GM23338 (cell line): Measurements from ENCODE around the gene YAP1. TPM values are rescaled to one million over a fixed set of nuclear protein-coding genes. Genes with fewer than 3 reads are reported as not detected.

Experiments
- ATAC-seq: fragments of 200-7000 bp; cut with Tn5 transposase; 3 replicates; pipeline ENCODE4 v1.9.1; 2020
- DNase-seq: peaks from one replicate; pipeline ENCODE4 v3.0.0-alpha.2; 2015; ENCODE audit warnings: low spot score
- H2AFZ ChIP-seq: fragments of 200-600 bp; sonication (generic); 2 replicates; pipeline ENCODE4 v1.8.0; 2016; ENCODE audit warnings: antibody characterized with exemption, mild to moderate bottlenecking, moderate library complexity
- H3F3A ChIP-seq: fragments of 200-600 bp; sonication (generic); replicated peaks from 2 replicates; pipeline ENCODE4 v1.8.0; 2017; ENCODE audit warnings: antibody characterized with exemption, mixed run types, low read depth
- H3K27ac ChIP-seq: fragments of 200-600 bp; sonication (generic); 2 replicates; pipeline ENCODE4 v1.6.1; 2016; ENCODE audit warnings: low read depth
- H3K27me3 ChIP-seq: fragments of 200-600 bp; sonication (generic); 2 replicates; pipeline ENCODE4 v1.8.0; 2016; ENCODE audit warnings: mild to moderate bottlenecking, mixed run types, moderate library complexity; ENCODE audit not compliant: insufficient read depth
- H3K36me3 ChIP-seq: fragments of 200-600 bp; sonication (generic); 2 replicates; pipeline ENCODE4 v1.8.0; 2016; ENCODE audit warnings: mild to moderate bottlenecking; ENCODE audit not compliant: insufficient read depth
- H3K4me1 ChIP-seq: fragments of 200-600 bp; sonication (generic); 2 replicates; pipeline ENCODE4 v1.8.0; 2016; ENCODE audit warnings: mild to moderate bottlenecking, moderate library complexity; ENCODE audit not compliant: insufficient read depth
- H3K4me2 ChIP-seq: fragments of 200-600 bp; sonication (generic); 2 replicates; pipeline ENCODE4 v1.7.1; 2017; ENCODE audit warnings: mixed run types
- H3K4me3 ChIP-seq: fragments of 200-600 bp; sonication (generic); 2 replicates; pipeline ENCODE4 v1.6.1; 2016; ENCODE audit warnings: mixed run types
- H3K79me2 ChIP-seq: fragments of 200-600 bp; sonication (generic); replicated peaks from 2 replicates; pipeline ENCODE4 v1.8.0; 2017; ENCODE audit warnings: mild to moderate bottlenecking; ENCODE audit not compliant: insufficient read depth
- H3K9me2 ChIP-seq: fragments of 200-600 bp; sonication (generic); 2 replicates; pipeline ENCODE4 v1.8.0; 2017; ENCODE audit not compliant: insufficient read depth
- H4K20me1 ChIP-seq: fragments of 200-600 bp; sonication (generic); replicated peaks from 2 replicates; pipeline ENCODE4 v1.8.0; 2017; ENCODE audit warnings: mild to moderate bottlenecking; ENCODE audit not compliant: insufficient read depth
- H3K27ac Mint-ChIP-seq: 2 replicates; pipeline ENCODE4 v1.8.0; 2020; ENCODE audit warnings: inconsistent platforms, mild to moderate bottlenecking, moderate library complexity, mixed read lengths
- H3K27me3 Mint-ChIP-seq: 3 replicates; pipeline ENCODE4 v1.8.0; 2022; ENCODE audit warnings: low read depth, mild to moderate bottlenecking, moderate library complexity, mixed read lengths, inconsistent platforms; ENCODE audit not compliant: insufficient read depth, poor library complexity
- H3K36me3 Mint-ChIP-seq: 3 replicates; pipeline ENCODE4 v1.8.0; 2021; ENCODE audit warnings: low read depth, mild to moderate bottlenecking, inconsistent platforms, moderate library complexity, mixed read lengths
- H3K4me1 Mint-ChIP-seq: 3 replicates; pipeline ENCODE4 v1.8.0; 2020; ENCODE audit warnings: mild to moderate bottlenecking, inconsistent platforms, mixed read lengths
- H3K4me3 Mint-ChIP-seq: 3 replicates; pipeline ENCODE4 v1.8.0; 2021; ENCODE audit warnings: moderate library complexity, mild to moderate bottlenecking, inconsistent platforms, mixed read lengths
- H3K9me3 Mint-ChIP-seq: 3 replicates; pipeline ENCODE4 v1.8.0; 2020; ENCODE audit warnings: moderate library complexity, mild to moderate bottlenecking, inconsistent platforms, mixed read lengths
- CREB1 ChIP-seq: fragments of 250-450 bp; sonication (Bioruptor Pico); IDR thresholded peaks from 2 replicates; pipeline ENCODE4 v1.5.0; 2020; ENCODE audit warnings: low read depth, mild to moderate bottlenecking, moderate library complexity
- CTCF ChIP-seq, 2 experiments: fragments of 200-600 bp in 1 of 2; sonication (generic) in 1 of 2; conservative IDR thresholded peaks; 2 replicates each; pipeline versions ENCODE4 v1.5.1 to v1.6.1; 2016 to 2017; ENCODE audit warnings: antibody characterized with exemption in 2 of 2, low read depth in 2 of 2, mild to moderate bottlenecking in 2 of 2, moderate library complexity in 1 of 2
- ETS1 ChIP-seq: IDR thresholded peaks from 2 replicates; pipeline ENCODE4 v1.6.1; 2016; ENCODE audit warnings: antibody characterized with exemption
- EZH2 ChIP-seq: fragments of 200-600 bp; sonication (generic); IDR thresholded peaks from one replicate; pipeline ENCODE4 v1.8.0; 2017; ENCODE audit warnings: antibody characterized with exemption, mild to moderate bottlenecking, low read depth; ENCODE audit not compliant: unreplicated experiment
- EZH2phosphoT487 ChIP-seq: fragments of 200-600 bp; sonication (generic); IDR thresholded peaks from one replicate; pipeline ENCODE4 v1.8.1; 2018; ENCODE audit warnings: antibody characterized with exemption; ENCODE audit not compliant: unreplicated experiment
- JUNB ChIP-seq: IDR thresholded peaks from one replicate; pipeline ENCODE4 v1.6.1; 2016; ENCODE audit warnings: antibody characterized with exemption; ENCODE audit not compliant: unreplicated experiment
- NANOG ChIP-seq: IDR thresholded peaks from 2 replicates; pipeline ENCODE4 v1.6.1; 2016; ENCODE audit warnings: antibody characterized with exemption, borderline replicate concordance
- POLR2AphosphoS5 ChIP-seq: IDR thresholded peaks from 2 replicates; pipeline ENCODE4 v1.6.1; 2016; ENCODE audit warnings: antibody characterized with exemption, low read depth
- REST ChIP-seq: IDR thresholded peaks from one replicate; pipeline ENCODE4 v1.6.1; 2018; ENCODE audit warnings: antibody characterized with exemption; ENCODE audit not compliant: unreplicated experiment
- STAT1 ChIP-seq: IDR thresholded peaks from one replicate; pipeline ENCODE4 v1.6.1; 2016; ENCODE audit warnings: antibody characterized with exemption; ENCODE audit not compliant: unreplicated experiment
- ZNF114 ChIP-seq: fragments of 250-450 bp; sonication (Bioruptor Pico); IDR thresholded peaks from 2 replicates; pipeline ENCODE4 v1.5.0; 2020; ENCODE audit warnings: mild to moderate bottlenecking, moderate library complexity
- ZNF331 ChIP-seq: fragments of 250-450 bp; sonication (Bioruptor Pico); IDR thresholded peaks from 2 replicates; pipeline ENCODE4 v1.5.0; 2020; ENCODE audit warnings: low read depth, mild to moderate bottlenecking, moderate library complexity
- ZNF462 ChIP-seq: fragments of 250-450 bp; sonication (Bioruptor Pico); IDR thresholded peaks from 2 replicates; pipeline ENCODE4 v1.5.0; 2020; ENCODE audit warnings: mild to moderate bottlenecking, moderate library complexity
- polyA plus RNA-seq: library from polyadenylated mRNA; unstranded; fragments of >200 nt; fragmentation: Nextera tagmentation; extraction: Ambion mirVana; gene quantifications from 2 replicates; pipeline ENCODE4 v1.2.1, GENCODE V29; 2016
- total RNA-seq: library from RNA; depleted of rRNA; stranded (reverse); fragments of >200 nt; shearing (Covaris generic); gene quantifications from 2 replicates; pipeline ENCODE4 v1.2.3, GENCODE V29; 2014

Gene YAP1
- total and polyA plus RNA-seq, 2 experiments from 2014 or later: 17.2 to 155 TPM

GRCh38 chr11:102134597-102134996 is 24.4 kb downstream of the YAP1 start:
- no peaks in the 10 kb centered on the region for H3K9me2 ChIP-seq
- no peak overlapping the region for H3K4me2 ChIP-seq
- no peak for DNase-seq
- H3K27me3 Mint-ChIP-seq: no peaks in the 10 kb centered on the region
- peaks cover 34% of the 10 kb centered on the region for H3K36me3 Mint-ChIP-seq
- TF ChIP-seq ZNF331 (no peak), POLR2AphosphoS5 (no peak), CREB1 (no peak), REST (no peak), NANOG (no peak), EZH2phosphoT487 (no peak), JUNB (no peak), ZNF462 (CRISPR knock-in tag) (no peak), STAT1 (no peak), CTCF (conservative IDR thresholded peaks at IDR 0.05; ENCODE audit: low read depth in 2 of 2) (no peak), ETS1 (no peak), ZNF114 (no peak), EZH2 (no peak)
- no peak overlapping the region for H3K4me3 Mint-ChIP-seq
- no peak overlapping the region for H3K4me3 ChIP-seq
- H2AFZ ChIP-seq: no peak overlapping the region
- no peak overlapping the region for H3K27ac ChIP-seq
- no peaks in the 10 kb centered on the region for H3K36me3 ChIP-seq
- H3K79me2 ChIP-seq: peaks cover 100% of the 10 kb centered on the region
- no peaks in the 10 kb centered on the region for H3K27me3 ChIP-seq
- peaks cover 14% of the 10 kb centered on the region; the same call in 2 of the 3 replicates for H3K4me1 Mint-ChIP-seq
- no peaks in the 10 kb centered on the region for H3F3A ChIP-seq
- H3K27ac Mint-ChIP-seq: no peak overlapping the region
- ATAC-seq: no peak
- no peaks in the 10 kb centered on the region for H3K9me3 Mint-ChIP-seq
- peaks cover 16% of the 10 kb centered on the region for H3K4me1 ChIP-seq
- H4K20me1 ChIP-seq: peaks cover 7% of the 10 kb centered on the region; the same call in 1 of the 2 replicates
